GM12878 (cell line): ENCODE measurements around the gene FDX2. TPM values are rescaled to one million over a fixed set of nuclear protein-coding genes. Genes with fewer than 3 reads are reported as not detected.
A peak's percentile ranks its signal among the peaks of the same experiment; 100 is the strongest.

ENCODE experiments used
- ATAC-seq: fragments of 200-7000 bp; cut with Tn5 transposase; 3 replicates; pipeline ENCODE4 v1.9.1; 2020; ENCODE audit warnings: mild to moderate bottlenecking, moderate library complexity
- BruUV-seq: library from RNA; stranded (reverse); fragments of 400-500 nt; replicated peaks from 2 replicates; lab custom pipeline; 2021; lab: Mats Ljungman, UMichigan
- CTCF ChIA-PET: fragments of 300-600 bp; sonication (Branson Sonifier 250); formaldehyde crosslinking; extraction: SDS; loops from one replicate; lab custom pipeline; 2021; ENCODE audit warnings: inconsistent platforms; lab: Yijun Ruan, JAX
- POLR2A ChIA-PET: fragments of 350-600 bp; formaldehyde crosslinking; extraction: SDS; loops from one replicate; lab custom pipeline; 2021; ENCODE audit warnings: inconsistent platforms; lab: Charles Lee
- RAD21 ChIA-PET: fragments of 300-600 bp; sonication (Branson Sonifier 250); formaldehyde crosslinking; loops from one replicate; lab custom pipeline; 2023; ENCODE audit warnings: antibody characterized with exemption; ENCODE audit not compliant: unreplicated experiment; lab: Charles Lee
- SMC1A ChIA-PET: fragments of 300-600 bp; sonication (Branson Sonifier 250); formaldehyde crosslinking; loops from one replicate; lab custom pipeline; 2023; ENCODE audit not compliant: unreplicated experiment, uncharacterized antibody; lab: Charles Lee
- DNase-seq: peaks from one replicate; pipeline ENCODE4 v3.0.0-alpha.2; 2011; ENCODE audit warnings: low read depth, low spot score
- FAIRE-seq: peaks from 3 replicates; lab custom pipeline; 2011; peaks lifted over from hg19 to GRCh38; lab: Jason Lieb, UNC
- H2AFZ ChIP-seq: 2 replicates; pipeline ENCODE4 v1.6.0; 2011; ENCODE audit warnings: low read depth, low read length, control low read depth; ENCODE audit not compliant: control insufficient read depth
- H3K27ac ChIP-seq: 2 replicates; pipeline ENCODE4 v1.5.1; 2011; ENCODE audit warnings: control low read depth; ENCODE audit not compliant: control insufficient read depth, insufficient read depth
- H3K27me3 ChIP-seq, 2 experiments: replicated peaks in 1 of 2; 2 replicates each; pipeline versions ENCODE4 v1.6.0 to v1.6.1; 2011; ENCODE audit warnings: low read length in 1 of 2; ENCODE audit not compliant: control insufficient read depth in 2 of 2, insufficient read depth in 2 of 2
- H3K36me3 ChIP-seq, 2 experiments: 2 replicates each; pipeline ENCODE4 v1.5.1; 2011; ENCODE audit warnings: low read length in 1 of 2; ENCODE audit not compliant: control insufficient read depth in 2 of 2, insufficient read depth in 2 of 2
- H3K4me1 ChIP-seq: 2 replicates; pipeline ENCODE4 v1.6.1; 2011; ENCODE audit warnings: mild to moderate bottlenecking, low read length, moderate library complexity, mixed read lengths; ENCODE audit not compliant: control insufficient read depth, insufficient read depth
- H3K4me2 ChIP-seq: 2 replicates; pipeline ENCODE4 v1.6.0; 2011; ENCODE audit warnings: control low read depth; ENCODE audit not compliant: control insufficient read depth, insufficient read depth
- H3K4me3 ChIP-seq: fragments of 200-600 bp; sonication (generic); 2 replicates; pipeline ENCODE4 v1.5.1; 2016
- H3K79me2 ChIP-seq: 2 replicates; pipeline ENCODE4 v1.6.0; 2011; ENCODE audit warnings: low read length; ENCODE audit not compliant: control insufficient read depth, insufficient read depth
- H3K9ac ChIP-seq: 2 replicates; pipeline ENCODE4 v1.8.0; 2011; ENCODE audit warnings: low read length, control low read depth, mixed read lengths; ENCODE audit not compliant: control insufficient read depth, insufficient read depth
- H3K9me3 ChIP-seq: replicated peaks from 3 replicates; pipeline ENCODE4 v1.5.1; 2011; ENCODE audit warnings: mild to moderate bottlenecking, low read length; ENCODE audit not compliant: control insufficient read depth, insufficient read depth
- H4K20me1 ChIP-seq: 2 replicates; pipeline ENCODE4 v1.6.0; 2011; ENCODE audit not compliant: control insufficient read depth, insufficient read depth
- BACH1 ChIP-seq: fragments of 450-650 bp; IDR thresholded peaks from 2 replicates; pipeline ENCODE4 v1.6.1; 2017; ENCODE audit warnings: mild to moderate bottlenecking, borderline replicate concordance
- DPF2 ChIP-seq: fragments of 450-650 bp; IDR thresholded peaks from 2 replicates; pipeline ENCODE4 v1.6.1; 2017; ENCODE audit warnings: mild to moderate bottlenecking
- ELK1 ChIP-seq: IDR thresholded peaks from 2 replicates; pipeline ENCODE4 v1.6.1; 2012; ENCODE audit warnings: low read depth, low read length, improper control_type of control experiment
- GATAD2B ChIP-seq: fragments of 450-650 bp; conservative IDR thresholded peaks from 2 replicates; pipeline ENCODE4 v1.6.1; 2017; ENCODE audit warnings: low read depth, mild to moderate bottlenecking, moderate library complexity
- LARP7 ChIP-seq: fragments of 450-650 bp; IDR thresholded peaks from 2 replicates; pipeline ENCODE4 v1.6.1; 2017; ENCODE audit warnings: mild to moderate bottlenecking
- MXI1 ChIP-seq: fragments of 150-350 bp; IDR thresholded peaks from 2 replicates; pipeline ENCODE4 v1.6.1; 2011; ENCODE audit warnings: low read depth, mild to moderate bottlenecking, inconsistent platforms, low read length, improper control_type of control experiment
- NBN ChIP-seq: fragments of 450-650 bp; IDR thresholded peaks from 2 replicates; pipeline ENCODE4 v1.6.1; 2016
- NKRF ChIP-seq: fragments of 450-650 bp; conservative IDR thresholded peaks from 2 replicates; pipeline ENCODE4 v1.6.1; 2017; ENCODE audit warnings: mild to moderate bottlenecking, moderate library complexity
- PAX5 ChIP-seq: IDR thresholded peaks from 2 replicates; pipeline ENCODE4 v1.6.1; 2011; ENCODE audit warnings: low read depth, low read length, borderline replicate concordance
- PAX8 ChIP-seq: fragments of 450-650 bp; IDR thresholded peaks from 2 replicates; pipeline ENCODE4 v1.6.1; 2017; ENCODE audit warnings: mild to moderate bottlenecking, moderate library complexity
- POLR2A ChIP-seq: IDR thresholded peaks from 2 replicates; pipeline ENCODE4 v1.6.1; 2011; ENCODE audit warnings: low read depth, mild to moderate bottlenecking, low read length
- RB1 ChIP-seq: fragments of 450-650 bp; formaldehyde crosslinking; IDR thresholded peaks from 2 replicates; pipeline ENCODE4 v1.6.1; 2017; ENCODE audit warnings: mild to moderate bottlenecking, borderline replicate concordance
- ZNF592 ChIP-seq: fragments of 450-650 bp; IDR thresholded peaks from 2 replicates; pipeline ENCODE4 v1.6.1; 2017; ENCODE audit warnings: mild to moderate bottlenecking, moderate library complexity
- WGBS: methylation state at CpG from one replicate; pipeline ENCODE4 v1.1.6; 2016; ENCODE audit warnings: low lambda C conversion rate; ENCODE audit not compliant: insufficient replicate concordance, insufficient coverage; ENCODE audit errors: missing lambda C conversion rate; 5-methylcytosine and 5-hydroxymethylcytosine counted together
- in situ Hi-C: fragments of 300-500 bp; cut with MboI; formaldehyde crosslinking; loops from 9 replicates; pipeline ENCODE4 v1.14.3; 2018; ENCODE audit warnings: mixed read lengths
- intact Hi-C: fragments of 100-400 bp; cut with micrococcal nuclease; formaldehyde crosslinking; loops from one replicate; pipeline ENCODE4 v1.14.2; 2022; ENCODE audit not compliant: unreplicated experiment
- polyA plus RNA-seq, 11 experiments: library from polyadenylated mRNA; depleted of rRNA in 4 of 11; unstranded in 6 of 11; stranded (reverse) in 5 of 11; fragments of >200 nt; fragmentation: Nextera tagmentation in 4 of 11; fragmentation: Illumina TruSeq in 1 of 11; extraction: Ambion mirVana in 4 of 11; extraction: Trizol in 1 of 11; gene quantifications; 1 replicate in 1 of 11; 2 replicates in 10 of 11; pipeline versions ENCODE4 v1.2.1 to v1.2.3, GENCODE V29; 2011 to 2016; ENCODE audit warnings: inconsistent platforms in 2 of 11, missing spikeins in 2 of 11, low read depth in 1 of 11
- total RNA-seq, 4 experiments: library from RNA; depleted of rRNA in 3 of 4; stranded (reverse); fragments of >200 nt in 3 of 4; fragmentation: Illumina TruSeq in 1 of 4; extraction: Trizol in 1 of 4; gene quantifications; 2 replicates each; pipeline versions ENCODE4 v1.2.1 to v1.2.3, GENCODE V29; 2013 to 2021

The FDX2 gene
- total and polyA plus RNA-seq, 10 of the 15 experiments (the other 5 are each of a cell fraction or from before 2014, with no cell fraction given), result 1.4 to 50.4 (median 24.7) TPM

- no peak for TF ChIP-seq ZNF592
- no peak for TF ChIP-seq PAX8
Measured at GRCh38 chr19:10291554-10292205, 24.1 kb downstream of the FDX2 start (continued).

- ChIA-PET RAD21 (interaction anchor here (0.6 to 1.6 kb wide), 5 partner anchors 11 to 90 kb away, joined by 3 to 22 read pairs (median 5); partner anchors contain the start of genes ICAM1, RAVER1 and TYK2), POLR2A (interaction anchor here (0.6 to 2.2 kb wide), 9 partner anchors 11 to 263 kb away, joined by 3 to 11 read pairs (median 4); partner anchors contain the start of genes ICAM1, RAVER1 and TYK2), CTCF (interaction anchor here (1.0 to 1.8 kb wide), 5 partner anchors 20 to 98 kb away, joined by 3 to 7 read pairs (median 4); partner anchors contain the start of genes ICAM1 and RAVER1), SMC1A (interaction anchor here (0.8 to 1.8 kb wide), 6 partner anchors 14 to 145 kb away, joined by 3 to 14 read pairs (median 4); partner anchors contain the start of genes ICAM1 and TYK2)
- Histone ChIP-seq H3K36me3 (peaks cover 1 to 2% of the 10 kb centered on the region in 2 experiments; a peak in 2 of 4 replicates), H2AFZ (peak overlapping the region; percentile 61), H3K9me3 (no peaks in the 10 kb centered on the region; the same call in 2 of the 3 replicates), H3K27ac (no peak overlapping the region), H3K4me1 (peaks cover 60% of the 10 kb centered on the region), H3K27me3 (peaks cover 3 to 16% of the 10 kb centered on the region in 2 experiments), H3K79me2 (no peaks in the 10 kb centered on the region), H4K20me1 (peaks cover 1% of the 10 kb centered on the region; the same call in 1 of the 2 replicates), H3K4me2 (peak overlapping the region; percentile 98), H3K9ac (peak overlapping the region; percentile 7; the same call in 1 of the 2 replicates), H3K4me3 (peak overlapping the region; percentile 77)
- DNase-seq (no peak), FAIRE-seq (no peak), ATAC-seq (peak; percentile 8; the same call in 2 of the 3 replicates)
- intact Hi-C loops (no loop called here), in situ Hi-C loops (no loop called here)
- 2% methylated on average over 44 of the region's 57 CpGs for WGBS
- no TSS peak for BruUV-seq
- TF ChIP-seq BACH1 (peak; percentile 72; the same call in 1 of the 2 replicates), NKRF (0 out of 2 replicates have a peak, but pooled peaks have one; percentile 26), GATAD2B (peak; percentile 68; the same call in 1 of the 2 replicates), DPF2 (0 out of 2 replicates have a peak, but pooled peaks have one; percentile 26), ELK1 (no peak), POLR2A (peak; percentile 49; the same call in 1 of the 2 replicates), LARP7 (no peak), RB1 (0 out of 2 replicates have a peak, but pooled peaks have one; percentile 46), PAX5 (no peak), MXI1 (0 out of 2 replicates have a peak, but pooled peaks have one; percentile 13), NBN (no peak)
Measured at GRCh38 chr19:10290876-10291553, 24.8 kb downstream of the FDX2 start.
